Measurements from ENCODE around the gene FARP1. TPM values are rescaled to one million over a fixed set of nuclear protein-coding genes. Genes with fewer than 3 reads are reported as not detected.
A peak's percentile ranks its signal among the peaks of the same experiment; 100 is the strongest.

Gene FARP1
- total RNA-seq, 1 experiment from 2014 or later, result 96.6 TPM

DNA sequence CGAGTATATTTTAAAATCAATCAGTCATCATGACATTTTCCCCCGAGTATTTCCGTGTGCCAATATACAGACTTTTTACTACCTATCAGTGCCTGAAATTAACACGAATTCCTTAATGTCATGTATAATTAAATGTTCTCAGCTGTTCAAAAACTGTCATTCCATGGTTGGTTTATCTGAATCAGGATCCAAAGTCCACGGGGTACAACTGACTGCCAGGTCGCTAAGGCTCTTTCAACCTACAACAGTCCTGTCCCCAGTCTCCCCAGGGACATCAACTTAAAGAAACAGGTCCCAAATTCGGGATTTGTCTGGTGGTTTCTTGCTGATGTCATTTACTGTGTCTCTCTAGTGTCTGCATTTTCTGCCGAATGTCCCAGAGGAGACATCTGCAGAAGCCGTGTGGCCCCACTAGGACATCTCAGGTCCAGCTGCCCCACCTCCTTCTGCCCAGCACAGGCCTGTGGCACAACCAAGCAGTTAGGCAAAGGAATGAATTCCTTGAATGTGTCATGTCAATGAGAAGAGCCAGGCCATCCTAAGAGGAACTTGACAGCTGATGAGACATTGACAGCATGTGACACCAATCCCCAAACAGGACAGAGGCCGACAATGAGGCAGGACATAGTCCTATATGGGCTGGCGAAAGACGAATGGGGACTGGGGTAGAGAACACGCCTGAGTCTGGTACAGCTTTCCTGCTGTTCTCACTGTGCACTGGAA is 324.5 kb downstream of the FARP1 start:
- no peak for ATAC-seq
- H3K27me3 Mint-ChIP-seq (ENCODE audit: low read depth), result no peaks in the 10 kb centered on the region
- peaks cover 37% of the 10 kb centered on the region for H3K36me3 Mint-ChIP-seq
- H3K27ac Mint-ChIP-seq, result peak overlapping the region; percentile 3; the same call in 1 of the 2 replicates
- TF ChIP-seq, protein P1, sequence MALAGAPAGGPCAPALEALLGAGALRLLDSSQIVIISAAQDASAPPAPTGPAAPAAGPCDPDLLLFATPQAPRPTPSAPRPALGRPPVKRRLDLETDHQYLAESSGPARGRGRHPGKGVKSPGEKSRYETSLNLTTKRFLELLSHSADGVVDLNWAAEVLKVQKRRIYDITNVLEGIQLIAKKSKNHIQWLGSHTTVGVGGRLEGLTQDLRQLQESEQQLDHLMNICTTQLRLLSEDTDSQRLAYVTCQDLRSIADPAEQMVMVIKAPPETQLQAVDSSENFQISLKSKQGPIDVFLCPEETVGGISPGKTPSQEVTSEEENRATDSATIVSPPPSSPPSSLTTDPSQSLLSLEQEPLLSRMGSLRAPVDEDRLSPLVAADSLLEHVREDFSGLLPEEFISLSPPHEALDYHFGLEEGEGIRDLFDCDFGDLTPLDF (CRISPR knock-in tag; IDR thresholded peaks at IDR 0.05), result no peak
- no peak for TF ChIP-seq ZNF232 (CRISPR knock-in tag; IDR thresholded peaks at IDR 0.05)
- no peak for TF ChIP-seq ATF1 (CRISPR knock-in tag; IDR thresholded peaks at IDR 0.05)
- TF ChIP-seq FOXP1 (CRISPR knock-in tag; IDR thresholded peaks at IDR 0.05; ENCODE audit: borderline replicate concordance), result no peak
- TF ChIP-seq SOX15 (CRISPR knock-in tag; IDR thresholded peaks at IDR 0.05), result no peak
- TF ChIP-seq, protein P2, sequence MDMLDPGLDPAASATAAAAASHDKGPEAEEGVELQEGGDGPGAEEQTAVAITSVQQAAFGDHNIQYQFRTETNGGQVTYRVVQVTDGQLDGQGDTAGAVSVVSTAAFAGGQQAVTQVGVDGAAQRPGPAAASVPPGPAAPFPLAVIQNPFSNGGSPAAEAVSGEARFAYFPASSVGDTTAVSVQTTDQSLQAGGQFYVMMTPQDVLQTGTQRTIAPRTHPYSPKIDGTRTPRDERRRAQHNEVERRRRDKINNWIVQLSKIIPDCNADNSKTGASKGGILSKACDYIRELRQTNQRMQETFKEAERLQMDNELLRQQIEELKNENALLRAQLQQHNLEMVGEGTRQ (CRISPR knock-in tag; IDR thresholded peaks at IDR 0.05), result no peak
- TF ChIP-seq GRHL2 (CRISPR knock-in tag; IDR thresholded peaks at IDR 0.05; ENCODE audit: insufficient replicate concordance, severe bottlenecking), result no peak
- no peak for TF ChIP-seq TEAD4 (CRISPR knock-in tag; IDR thresholded peaks at IDR 0.05)
- TF ChIP-seq, protein P3, sequence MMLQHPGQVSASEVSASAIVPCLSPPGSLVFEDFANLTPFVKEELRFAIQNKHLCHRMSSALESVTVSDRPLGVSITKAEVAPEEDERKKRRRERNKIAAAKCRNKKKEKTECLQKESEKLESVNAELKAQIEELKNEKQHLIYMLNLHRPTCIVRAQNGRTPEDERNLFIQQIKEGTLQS (CRISPR knock-in tag; conservative IDR thresholded peaks at IDR 0.05), result no peak
- no peak for TF ChIP-seq MYBL2 (CRISPR knock-in tag; IDR thresholded peaks at IDR 0.05)
- TF ChIP-seq, protein P4, sequence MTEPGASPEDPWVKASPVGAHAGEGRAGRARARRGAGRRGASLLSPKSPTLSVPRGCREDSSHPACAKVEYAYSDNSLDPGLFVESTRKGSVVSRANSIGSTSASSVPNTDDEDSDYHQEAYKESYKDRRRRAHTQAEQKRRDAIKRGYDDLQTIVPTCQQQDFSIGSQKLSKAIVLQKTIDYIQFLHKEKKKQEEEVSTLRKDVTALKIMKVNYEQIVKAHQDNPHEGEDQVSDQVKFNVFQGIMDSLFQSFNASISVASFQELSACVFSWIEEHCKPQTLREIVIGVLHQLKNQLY (CRISPR knock-in tag; IDR thresholded peaks at IDR 0.05), result no peak
- TF ChIP-seq, protein P5, sequence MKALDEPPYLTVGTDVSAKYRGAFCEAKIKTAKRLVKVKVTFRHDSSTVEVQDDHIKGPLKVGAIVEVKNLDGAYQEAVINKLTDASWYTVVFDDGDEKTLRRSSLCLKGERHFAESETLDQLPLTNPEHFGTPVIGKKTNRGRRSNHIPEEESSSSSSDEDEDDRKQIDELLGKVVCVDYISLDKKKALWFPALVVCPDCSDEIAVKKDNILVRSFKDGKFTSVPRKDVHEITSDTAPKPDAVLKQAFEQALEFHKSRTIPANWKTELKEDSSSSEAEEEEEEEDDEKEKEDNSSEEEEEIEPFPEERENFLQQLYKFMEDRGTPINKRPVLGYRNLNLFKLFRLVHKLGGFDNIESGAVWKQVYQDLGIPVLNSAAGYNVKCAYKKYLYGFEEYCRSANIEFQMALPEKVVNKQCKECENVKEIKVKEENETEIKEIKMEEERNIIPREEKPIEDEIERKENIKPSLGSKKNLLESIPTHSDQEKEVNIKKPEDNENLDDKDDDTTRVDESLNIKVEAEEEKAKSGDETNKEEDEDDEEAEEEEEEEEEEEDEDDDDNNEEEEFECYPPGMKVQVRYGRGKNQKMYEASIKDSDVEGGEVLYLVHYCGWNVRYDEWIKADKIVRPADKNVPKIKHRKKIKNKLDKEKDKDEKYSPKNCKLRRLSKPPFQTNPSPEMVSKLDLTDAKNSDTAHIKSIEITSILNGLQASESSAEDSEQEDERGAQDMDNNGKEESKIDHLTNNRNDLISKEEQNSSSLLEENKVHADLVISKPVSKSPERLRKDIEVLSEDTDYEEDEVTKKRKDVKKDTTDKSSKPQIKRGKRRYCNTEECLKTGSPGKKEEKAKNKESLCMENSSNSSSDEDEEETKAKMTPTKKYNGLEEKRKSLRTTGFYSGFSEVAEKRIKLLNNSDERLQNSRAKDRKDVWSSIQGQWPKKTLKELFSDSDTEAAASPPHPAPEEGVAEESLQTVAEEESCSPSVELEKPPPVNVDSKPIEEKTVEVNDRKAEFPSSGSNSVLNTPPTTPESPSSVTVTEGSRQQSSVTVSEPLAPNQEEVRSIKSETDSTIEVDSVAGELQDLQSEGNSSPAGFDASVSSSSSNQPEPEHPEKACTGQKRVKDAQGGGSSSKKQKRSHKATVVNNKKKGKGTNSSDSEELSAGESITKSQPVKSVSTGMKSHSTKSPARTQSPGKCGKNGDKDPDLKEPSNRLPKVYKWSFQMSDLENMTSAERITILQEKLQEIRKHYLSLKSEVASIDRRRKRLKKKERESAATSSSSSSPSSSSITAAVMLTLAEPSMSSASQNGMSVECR (CRISPR knock-in tag; IDR thresholded peaks at IDR 0.05; ENCODE audit: borderline replicate concordance), result no peak
- no peak for TF ChIP-seq ZNF121 (CRISPR knock-in tag; IDR thresholded peaks at IDR 0.05)
- DNase-seq (ENCODE audit: low spot score), result no peak
- POLR2A ChIA-PET, result no interaction called here
- no peak overlapping the region for H3K4me3 Mint-ChIP-seq
- CTCF ChIA-PET, result interaction anchor here (0.6 to 4.6 kb wide), 22 partner anchors 8 to 733 kb away, joined by 3 to 30 read pairs (median 5); no protein-coding TSS in a partner anchor
- H3K4me1 Mint-ChIP-seq, result peaks cover 13% of the 10 kb centered on the region
- no peaks in the 10 kb centered on the region for H3K9me3 Mint-ChIP-seq

DNA sequence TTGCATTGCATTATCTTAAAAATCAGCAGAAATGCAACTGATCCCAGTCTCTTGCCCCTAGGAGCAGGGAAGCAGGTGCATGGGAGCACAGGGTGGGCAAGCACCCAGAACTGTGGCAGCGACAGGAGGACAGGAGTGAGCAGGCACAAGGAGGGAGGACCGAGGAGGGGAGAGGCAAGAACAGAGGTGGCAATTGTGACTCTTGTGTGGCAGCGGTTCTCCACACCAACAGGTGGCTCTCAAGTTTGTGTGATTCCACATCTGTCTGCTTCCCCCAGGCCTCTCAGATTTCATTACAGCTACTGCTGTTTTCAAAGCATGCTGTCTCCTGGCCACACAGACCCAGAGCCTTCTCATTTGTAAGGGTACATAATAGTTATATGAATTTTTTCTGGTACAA is 325.5 kb downstream of the FARP1 start:
- DNase-seq (ENCODE audit: low spot score) (no peak), ATAC-seq (no peak)
- POLR2A ChIA-PET, result no interaction called here
- Mint-ChIP-seq H3K4me1 (peaks cover 9% of the 10 kb centered on the region), H3K27ac (0 out of 2 replicates have a peak overlapping the region, but pooled peaks have one; percentile 39), H3K27me3 (ENCODE audit: low read depth) (no peaks in the 10 kb centered on the region), H3K9me3 (no peaks in the 10 kb centered on the region), H3K4me3 (no peak overlapping the region), H3K36me3 (peaks cover 35% of the 10 kb centered on the region)
- CTCF ChIA-PET, result interaction anchor here (0.9 to 4.6 kb wide), 5 partner anchors 10 to 205 kb away, joined by 3 to 30 read pairs (median 14); no protein-coding TSS in a partner anchor
- TF ChIP-seq, protein P5 (CRISPR knock-in tag; IDR thresholded peaks at IDR 0.05; ENCODE audit: borderline replicate concordance), result no peak
- no peak for TF ChIP-seq ZNF219 (CRISPR knock-in tag; IDR thresholded peaks at IDR 0.05; ENCODE audit: borderline replicate concordance)
- no peak for TF ChIP-seq SP1 (CRISPR knock-in tag; conservative IDR thresholded peaks at IDR 0.05)
- TF ChIP-seq NFATC4 (CRISPR knock-in tag; IDR thresholded peaks at IDR 0.05), result no peak
- TF ChIP-seq ZNF317 (CRISPR knock-in tag; IDR thresholded peaks at IDR 0.05; ENCODE audit: borderline replicate concordance, low read depth), result no peak
- TF ChIP-seq SOX15 (CRISPR knock-in tag; IDR thresholded peaks at IDR 0.05), result no peak
- TF ChIP-seq, protein P4 (CRISPR knock-in tag; IDR thresholded peaks at IDR 0.05), result no peak
- TF ChIP-seq ELF4 (CRISPR knock-in tag; IDR thresholded peaks at IDR 0.05; ENCODE audit: low read depth), result no peak
- TF ChIP-seq ZNF232 (CRISPR knock-in tag; IDR thresholded peaks at IDR 0.05), result no peak
- TF ChIP-seq, protein P6, sequence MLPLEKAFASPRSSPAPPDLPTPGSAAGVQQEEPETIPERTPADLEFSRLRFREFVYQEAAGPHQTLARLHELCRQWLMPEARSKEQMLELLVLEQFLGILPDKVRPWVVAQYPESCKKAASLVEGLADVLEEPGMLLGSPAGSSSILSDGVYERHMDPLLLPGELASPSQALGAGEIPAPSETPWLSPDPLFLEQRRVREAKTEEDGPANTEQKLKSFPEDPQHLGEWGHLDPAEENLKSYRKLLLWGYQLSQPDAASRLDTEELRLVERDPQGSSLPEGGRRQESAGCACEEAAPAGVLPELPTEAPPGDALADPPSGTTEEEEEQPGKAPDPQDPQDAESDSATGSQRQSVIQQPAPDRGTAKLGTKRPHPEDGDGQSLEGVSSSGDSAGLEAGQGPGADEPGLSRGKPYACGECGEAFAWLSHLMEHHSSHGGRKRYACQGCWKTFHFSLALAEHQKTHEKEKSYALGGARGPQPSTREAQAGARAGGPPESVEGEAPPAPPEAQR (CRISPR knock-in tag; IDR thresholded peaks at IDR 0.05), result no peak

Measured in WTC11 (cell line).